Transverse colon (tissue), 4 donors: ENCODE data around the gene ENHO. TPM values are rescaled to one million over a fixed set of nuclear protein-coding genes. Genes with fewer than 3 reads are reported as not detected.
A peak's percentile ranks its signal among the peaks of the same experiment; 100 is the strongest.

ENCODE experiments used
- DNase-seq: peaks from one replicate; pipeline ENCODE4 v3.0.0-alpha.2; 2019
- H3K27ac ChIP-seq, 4 donors: fragments of 200-600 bp; sonication (generic); 2 replicates each; pipeline ENCODE4 v1.5.1; 2016 to 2018; ENCODE audit warnings: inconsistent platforms in 4 of 4
- H3K27me3 ChIP-seq: fragments of 200-600 bp; sonication (generic); 2 replicates; pipeline ENCODE4 v1.5.1; 2017; ENCODE audit warnings: inconsistent platforms
- H3K36me3 ChIP-seq, 4 donors: fragments of 200-600 bp; sonication (generic); 2 replicates each; pipeline ENCODE4 v1.5.1; 2017 to 2019; ENCODE audit warnings: inconsistent platforms in 4 of 4
- H3K4me1 ChIP-seq, 4 donors: fragments of 200-600 bp; sonication (generic); 2 replicates each; pipeline ENCODE4 v1.5.1; 2017 to 2020; ENCODE audit warnings: inconsistent platforms in 4 of 4
- H3K4me3 ChIP-seq, 4 donors: fragments of 200-600 bp; sonication (generic); 1 replicate in 1 of 4; 2 replicates in 3 of 4; pipeline versions ENCODE4 v1.5.1 to v1.6.1; 2017 to 2019; ENCODE audit warnings: inconsistent platforms in 4 of 4
- H3K9me3 ChIP-seq, 2 donors: fragments of 200-600 bp; sonication (generic); 2 replicates each; pipeline ENCODE4 v1.5.1; 2017 to 2019; ENCODE audit warnings: inconsistent platforms in 2 of 2
- EP300 ChIP-seq: sonication (generic); formaldehyde crosslinking; IDR thresholded peaks from one replicate; pipeline ENCODE4 v1.6.1; 2017; ENCODE audit warnings: antibody characterized with exemption, low read depth
- POLR2A ChIP-seq: fragments of 450-650 bp; IDR thresholded peaks from one replicate; pipeline ENCODE4 v1.6.1; 2016; ENCODE audit warnings: antibody characterized with exemption, mild to moderate bottlenecking, moderate library complexity
- POLR2AphosphoS5 ChIP-seq, 3 donors: sonication (generic); formaldehyde crosslinking; IDR thresholded peaks; one replicate each; pipeline ENCODE4 v1.6.1; 2016; ENCODE audit warnings: antibody characterized with exemption in 3 of 3
- WGBS, 2 donors: methylation state at CpG; one replicate each; pipeline ENCODE4 v1.1.5; 2018; ENCODE audit warnings: low coverage in 1 of 2; 5-methylcytosine and 5-hydroxymethylcytosine counted together
- in situ Hi-C, 4 donors: fragments of 200-750 bp; cut with MboI; loops; one replicate each; pipeline versions ENCODE4 v1.15.0 to v1.15.1; 2017; ENCODE audit warnings: low sequenced_read_pairs in 3 of 4, low pct_ligation_motif_present in 1 of 4, low pct_unique_long_range_greater_than_20kb in 1 of 4
- intact Hi-C: fragments of 100-400 bp; cut with DNase I; formaldehyde crosslinking; loops from one replicate; pipeline ENCODE4 v1.15.1; 2023; ENCODE audit warnings: low total_unique reads
- total RNA-seq, 4 donors: library from RNA; depleted of rRNA; stranded (reverse); fragments of >200 nt; gene quantifications; one replicate each; pipeline ENCODE4 v1.1.0, GENCODE V29; 2016
- TF ChIP-seq, protein P1 (sequence below), 5 experiments: fragments of 200-600 bp in 3 of 5; fragments of 450-650 bp in 2 of 5; sonication (generic) in 3 of 5; IDR thresholded peaks; 1 replicate in 2 of 5; 2 replicates in 3 of 5; pipeline ENCODE4 v1.5.1; 2016 to 2017; ENCODE audit warnings: antibody characterized with exemption in 5 of 5, inconsistent platforms in 3 of 5, mild to moderate bottlenecking in 2 of 5, moderate library complexity in 1 of 5

The ENHO gene
- total RNA-seq, 4 donors from 2014 or later, result 1.4 to 1.7 TPM; not detected in 2

DNA sequence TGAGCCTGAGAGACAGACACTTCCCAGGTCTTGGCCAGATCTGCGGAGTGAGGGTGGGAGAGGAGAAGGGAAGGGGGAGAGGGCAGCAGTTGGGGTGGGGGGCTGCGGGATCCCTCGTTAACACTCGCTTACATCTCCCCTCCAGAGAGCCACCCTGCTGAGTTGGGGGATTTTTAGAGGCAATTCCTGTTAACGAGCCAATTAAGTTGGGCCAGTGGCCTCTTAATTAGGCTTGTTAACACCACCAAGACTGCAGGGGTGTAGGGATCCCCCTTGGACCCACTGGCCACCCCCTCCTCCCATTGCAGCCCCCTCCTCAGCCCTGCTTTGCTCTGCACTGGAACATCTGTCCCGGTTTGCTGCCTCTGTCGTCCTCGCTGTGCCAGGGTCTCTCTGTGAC, 43.1 kb upstream of the ENHO start:
- no peak overlapping the region for H3K4me3 ChIP-seq
- H3K36me3 ChIP-seq, result no peaks in the 10 kb centered on the region
- no peaks in the 10 kb centered on the region for H3K9me3 ChIP-seq
- H3K27ac ChIP-seq, result no peak overlapping the region
- in situ Hi-C loops, result no loop called here
- no peak for TF ChIP-seq POLR2AphosphoS5 (IDR thresholded peaks at IDR 0.05)
- no peak for TF ChIP-seq POLR2A
- TF ChIP-seq, protein P1, sequence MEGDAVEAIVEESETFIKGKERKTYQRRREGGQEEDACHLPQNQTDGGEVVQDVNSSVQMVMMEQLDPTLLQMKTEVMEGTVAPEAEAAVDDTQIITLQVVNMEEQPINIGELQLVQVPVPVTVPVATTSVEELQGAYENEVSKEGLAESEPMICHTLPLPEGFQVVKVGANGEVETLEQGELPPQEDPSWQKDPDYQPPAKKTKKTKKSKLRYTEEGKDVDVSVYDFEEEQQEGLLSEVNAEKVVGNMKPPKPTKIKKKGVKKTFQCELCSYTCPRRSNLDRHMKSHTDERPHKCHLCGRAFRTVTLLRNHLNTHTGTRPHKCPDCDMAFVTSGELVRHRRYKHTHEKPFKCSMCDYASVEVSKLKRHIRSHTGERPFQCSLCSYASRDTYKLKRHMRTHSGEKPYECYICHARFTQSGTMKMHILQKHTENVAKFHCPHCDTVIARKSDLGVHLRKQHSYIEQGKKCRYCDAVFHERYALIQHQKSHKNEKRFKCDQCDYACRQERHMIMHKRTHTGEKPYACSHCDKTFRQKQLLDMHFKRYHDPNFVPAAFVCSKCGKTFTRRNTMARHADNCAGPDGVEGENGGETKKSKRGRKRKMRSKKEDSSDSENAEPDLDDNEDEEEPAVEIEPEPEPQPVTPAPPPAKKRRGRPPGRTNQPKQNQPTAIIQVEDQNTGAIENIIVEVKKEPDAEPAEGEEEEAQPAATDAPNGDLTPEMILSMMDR (IDR thresholded peaks at IDR 0.05), result no peak
- TF ChIP-seq EP300, result no peak
- no peaks in the 10 kb centered on the region for H3K27me3 ChIP-seq
- intact Hi-C loops, result no loop called here
- H3K4me1 ChIP-seq, result peaks cover 0 to 19% (median 7%) of the 10 kb centered on the region in 4 donors
- WGBS, 2 donors, result 74 to 80% methylated on average over 3 to 8 of the region's 8 CpGs
- DNase-seq, result no peak

DNA sequence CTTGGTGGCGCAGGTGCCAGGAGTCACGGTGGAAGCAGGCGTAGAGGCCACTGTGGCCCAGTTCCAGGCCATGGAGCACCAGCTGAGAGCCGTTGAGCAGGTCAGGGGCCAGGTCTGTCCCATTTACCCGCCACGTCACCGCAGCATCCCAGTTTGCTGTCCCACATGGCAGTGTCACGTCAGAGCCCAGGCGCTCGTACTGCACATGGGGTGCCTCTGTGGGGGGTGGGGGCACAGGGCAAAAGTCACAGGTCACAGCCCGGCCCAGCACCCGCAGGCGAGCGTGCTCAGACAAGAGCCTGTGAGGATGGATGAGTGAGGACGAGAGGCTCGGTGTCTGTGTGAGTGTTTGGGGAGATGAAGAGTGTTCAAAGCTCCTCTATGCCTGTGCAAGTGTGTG, 41.8 kb upstream of the ENHO start:
- 87% methylated on average over 13 of the region's 16 CpGs; no CpG with 5 or more reads in 1 of the 2 donors for WGBS, 2 donors
- intact Hi-C loops, result no loop called here
- in situ Hi-C loops, result no loop called here
- Histone ChIP-seq H3K9me3 (no peaks in the 10 kb centered on the region), H3K27me3 (peaks cover 2% of the 10 kb centered on the region), H3K4me3 (no peak overlapping the region), H3K36me3 (no peaks in the 10 kb centered on the region), H3K4me1 (peaks cover 0 to 20% (median 14%) of the 10 kb centered on the region in 4 donors), H3K27ac (no peak overlapping the region)
- TF ChIP-seq, protein P1 (IDR thresholded peaks at IDR 0.05), result no peak
- no peak for TF ChIP-seq POLR2A
- TF ChIP-seq EP300, result no peak
- TF ChIP-seq POLR2AphosphoS5 (IDR thresholded peaks at IDR 0.05), result no peak
- DNase-seq, result no peak

- 60 to 64% methylated on average over 5 of the region's 5 CpGs for WGBS, 2 donors
- Histone ChIP-seq H3K27ac (no peak overlapping the region), H3K9me3 (no peaks in the 10 kb centered on the region), H3K4me1 (peaks cover 0 to 26% (median 19%) of the 10 kb centered on the region in 4 donors), H3K36me3 (no peaks in the 10 kb centered on the region), H3K4me3 (no peak overlapping the region), H3K27me3 (peaks cover 12% of the 10 kb centered on the region)
- in situ Hi-C loops (no loop called here), intact Hi-C loops (no loop called here)
- no peak for DNase-seq
- TF ChIP-seq POLR2A, result no peak
Observed at GRCh38 chr9:34563262-34563661, 40.5 kb upstream of the ENHO start.

DNA sequence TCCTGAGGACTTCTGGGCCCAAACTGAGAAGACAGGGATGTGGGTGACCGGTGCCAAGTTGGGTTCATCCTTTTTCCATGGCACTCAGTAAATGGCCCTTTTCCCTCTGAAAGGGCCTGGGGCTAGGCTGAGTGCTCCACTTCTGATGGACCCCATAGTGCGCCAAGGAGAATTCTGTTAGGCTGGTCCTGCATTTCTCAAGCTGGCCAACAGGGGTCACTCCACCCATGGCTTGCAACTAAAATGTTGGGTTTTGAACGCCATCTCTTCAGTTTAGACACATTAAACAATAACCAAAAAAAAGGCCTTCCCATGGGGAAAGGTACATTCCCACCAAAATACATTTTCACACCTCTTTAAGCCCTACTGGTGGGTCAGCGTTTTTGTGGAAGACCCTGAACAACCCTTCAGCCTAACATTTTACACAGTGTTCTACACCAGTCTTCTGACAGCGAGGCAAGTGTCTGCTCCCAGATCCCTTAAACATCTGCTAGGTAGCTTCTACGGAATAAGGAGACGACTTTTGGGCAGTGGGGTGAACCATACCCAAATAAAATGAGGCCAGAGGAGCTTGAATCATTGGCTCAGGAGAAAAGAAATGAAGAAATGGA, 39.5 kb upstream of the ENHO start:
- in situ Hi-C loops (no loop called here), intact Hi-C loops (no loop called here)
- no peak overlapping the region for H3K4me3 ChIP-seq
- TF ChIP-seq POLR2A (no peak), POLR2AphosphoS5 (IDR thresholded peaks at IDR 0.05) (no peak), EP300 (no peak)
- TF ChIP-seq, protein P1 (IDR thresholded peaks at IDR 0.05), result peak; percentile 39 to 51 (median 49)
- no peaks in the 10 kb centered on the region for H3K36me3 ChIP-seq
- WGBS, 2 donors, result 78 to 84% methylated on average over 6 to 7 of the region's 7 CpGs
- DNase-seq, result no peak
- peaks cover 0 to 26% (median 19%) of the 10 kb centered on the region in 4 donors for H3K4me1 ChIP-seq
- H3K27me3 ChIP-seq, result peaks cover 18% of the 10 kb centered on the region
- H3K27ac ChIP-seq, result no peak overlapping the region
- H3K9me3 ChIP-seq, result no peaks in the 10 kb centered on the region
